Naive thymus-derived CD4-positive, alpha-beta T cell (primary cell): Measurements from ENCODE around the gene MEIOC. TPM values are rescaled to one million over a fixed set of nuclear protein-coding genes. Genes with fewer than 3 reads are reported as not detected.

Experiments
- ATAC-seq: fragments of 150-1000 bp; cut with Tn5 transposase; 2 replicates; pipeline ENCODE4 v1.10.0; 2021; ENCODE audit warnings: mild to moderate bottlenecking, moderate library complexity
- CTCF ChIA-PET: fragments of 350-600 bp; sonication (Branson Sonifier 250); formaldehyde crosslinking; loops from one replicate; lab custom pipeline; 2021; ENCODE audit warnings: antibody characterized with exemption; lab: Charles Lee
- POLR2A ChIA-PET: fragments of 350-600 bp; sonication (Branson Sonifier 250); formaldehyde crosslinking; loops from one replicate; lab custom pipeline; 2021; ENCODE audit warnings: antibody characterized with exemption, inconsistent platforms; lab: Charles Lee
- DNase-seq, 9 donors: peaks; one replicate each; pipeline versions ENCODE4 v3.0.0 to v3.0.0-alpha.2; 2020 to 2022; ENCODE audit warnings: mixed read lengths in 1 of 9
- H3K27ac ChIP-seq: one replicate; pipeline ENCODE4 v1.7.0; 2013; ENCODE audit warnings: mild to moderate bottlenecking, low read depth, low read length, moderate library complexity
- H3K27me3 ChIP-seq, 2 donors: one replicate each; pipeline ENCODE4 v1.7.0; 2013; ENCODE audit warnings: low read length in 2 of 2, mild to moderate bottlenecking in 2 of 2, moderate library complexity in 2 of 2; ENCODE audit not compliant: control insufficient read depth in 2 of 2, insufficient read depth in 2 of 2
- H3K36me3 ChIP-seq, 3 experiments: 1 replicate in 2 of 3; 2 replicates in 1 of 3; pipeline ENCODE4 v1.7.0; 2013; ENCODE audit warnings: low read length in 3 of 3, mild to moderate bottlenecking in 3 of 3, moderate library complexity in 1 of 3; ENCODE audit not compliant: insufficient read depth in 3 of 3, control insufficient read depth in 2 of 3
- H3K4me1 ChIP-seq, 2 donors: one replicate each; pipeline ENCODE4 v1.7.0; 2013; ENCODE audit warnings: low read length in 2 of 2, mild to moderate bottlenecking in 2 of 2, moderate library complexity in 1 of 2; ENCODE audit not compliant: control insufficient read depth in 2 of 2, insufficient read depth in 2 of 2
- H3K4me3 ChIP-seq: 2 replicates; pipeline ENCODE4 v1.7.0; 2013; ENCODE audit warnings: mild to moderate bottlenecking, low read length
- H3K9me3 ChIP-seq, 3 experiments: 1 replicate in 2 of 3; 2 replicates in 1 of 3; pipeline ENCODE4 v1.7.0; 2013; ENCODE audit warnings: low read length in 3 of 3; ENCODE audit not compliant: control insufficient read depth in 2 of 3
- H3K27ac Mint-ChIP-seq, 9 donors: one replicate each; pipeline ENCODE4 v1.8.0; 2020 to 2022; ENCODE audit warnings: mixed read lengths in 9 of 9, mild to moderate bottlenecking in 8 of 9, moderate library complexity in 5 of 9, inconsistent platforms in 2 of 9
- H3K27me3 Mint-ChIP-seq, 5 donors: one replicate each; pipeline ENCODE4 v1.8.0; 2021 to 2022; ENCODE audit warnings: mixed read lengths in 5 of 5, mild to moderate bottlenecking in 1 of 5
- H3K36me3 Mint-ChIP-seq, 5 donors: one replicate each; pipeline ENCODE4 v1.8.0; 2020 to 2022; ENCODE audit warnings: mixed read lengths in 5 of 5, mild to moderate bottlenecking in 3 of 5, inconsistent platforms in 1 of 5
- H3K4me1 Mint-ChIP-seq, 7 donors: one replicate each; pipeline ENCODE4 v1.8.0; 2020 to 2022; ENCODE audit warnings: mixed read lengths in 7 of 7, mild to moderate bottlenecking in 3 of 7, inconsistent platforms in 1 of 7
- H3K4me3 Mint-ChIP-seq, 10 donors: one replicate each; pipeline ENCODE4 v1.8.0; 2020 to 2022; ENCODE audit warnings: mild to moderate bottlenecking in 10 of 10, mixed read lengths in 10 of 10, moderate library complexity in 6 of 10, inconsistent platforms in 2 of 10
- H3K9me3 Mint-ChIP-seq, 11 donors: one replicate each; pipeline ENCODE4 v1.8.0; 2020 to 2022; ENCODE audit warnings: mixed read lengths in 11 of 11, mild to moderate bottlenecking in 4 of 11, inconsistent platforms in 1 of 11, moderate library complexity in 1 of 11
- intact Hi-C, 2 donors: fragments of 100-400 bp; cut with micrococcal nuclease; formaldehyde crosslinking; loops; one replicate each; pipeline ENCODE4 v1.15.1; 2023
- polyA plus RNA-seq, 2 donors: library from polyadenylated mRNA; unstranded; fragments of 300-500 nt; fragmentation: Illumina TruSeq; gene quantifications; one replicate each; pipeline ENCODE4 v1.2.3, GENCODE V29; 2021
- total RNA-seq, 6 experiments: library from RNA in 5 of 6; stranded (reverse) in 5 of 6; gene quantifications; 1 replicate in 5 of 6; 2 replicates in 1 of 6; pipeline ENCODE4 v1.2.3 and lab custom pipeline; 2021 to 2026

The MEIOC gene
- total and polyA plus RNA-seq, 7 experiments from 2014 or later: 0.14 to 0.61 (median 0.27) TPM; not detected in 4

DNA sequence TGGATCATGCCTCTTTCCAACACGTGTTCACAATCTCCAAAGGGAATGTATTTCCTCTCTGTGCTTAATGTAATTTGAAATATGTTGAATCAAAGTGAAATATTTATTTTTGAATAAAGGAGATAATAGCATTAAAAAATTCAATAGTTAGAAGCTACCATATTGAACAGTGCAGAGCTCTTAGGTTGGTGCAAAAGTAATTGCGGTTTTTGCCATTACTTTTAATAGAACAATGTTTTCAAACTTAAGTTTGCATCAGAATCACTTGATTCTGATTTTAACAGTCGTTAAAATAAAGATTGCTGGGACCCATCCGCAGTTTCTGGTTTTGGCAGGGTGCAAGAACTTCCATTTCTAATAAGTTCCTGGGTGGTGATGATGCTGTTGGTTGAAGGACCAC lies 10.0 kb upstream of the MEIOC start:
- Histone ChIP-seq H3K27ac (no peak overlapping the region), H3K4me1 (no peaks in the 10 kb centered on the region), H3K4me3 (no peak overlapping the region), H3K36me3 (no peaks in the 10 kb centered on the region), H3K9me3 (no peaks in the 10 kb centered on the region), H3K27me3 (peaks cover 0 to 6% of the 10 kb centered on the region in 2 donors)
- no peak overlapping the region for H3K4me3 Mint-ChIP-seq
- intact Hi-C loops: no loop called here
- H3K27me3 Mint-ChIP-seq: peaks cover 31 to 51% (median 44%) of the 10 kb centered on the region in 5 donors
- CTCF ChIA-PET: no interaction called here
- peaks cover 0 to 2% (median 0%) of the 10 kb centered on the region in 7 donors for H3K4me1 Mint-ChIP-seq
- POLR2A ChIA-PET: no interaction called here
- H3K36me3 Mint-ChIP-seq: peaks cover 0 to 4% (median 0%) of the 10 kb centered on the region in 5 donors
- ATAC-seq: no peak
- no peaks in the 10 kb centered on the region for H3K9me3 Mint-ChIP-seq
- no peak for DNase-seq
- H3K27ac Mint-ChIP-seq: no peak overlapping the region

GRCh38 chr17:44647736-44648135 lies 8.5 kb upstream of the MEIOC start:
- H3K27me3 Mint-ChIP-seq: peaks cover 32 to 46% (median 42%) of the 10 kb centered on the region in 5 donors
- H3K9me3 ChIP-seq: no peaks in the 10 kb centered on the region
- ChIA-PET CTCF (no interaction called here), POLR2A (no interaction called here)
- no peak overlapping the region for H3K27ac ChIP-seq
- H3K4me3 Mint-ChIP-seq: no peak overlapping the region
- no peaks in the 10 kb centered on the region for H3K36me3 ChIP-seq
- no peaks in the 10 kb centered on the region for H3K4me1 ChIP-seq
- peaks cover 0 to 4% (median 0%) of the 10 kb centered on the region in 5 donors for H3K36me3 Mint-ChIP-seq
- DNase-seq (no peak), ATAC-seq (no peak)
- intact Hi-C loops: no loop called here
- no peak overlapping the region for H3K4me3 ChIP-seq
- H3K27me3 ChIP-seq: peaks cover 0 to 6% of the 10 kb centered on the region in 2 donors
- no peak overlapping the region for H3K27ac Mint-ChIP-seq
- no peaks in the 10 kb centered on the region for H3K4me1 Mint-ChIP-seq
- H3K9me3 Mint-ChIP-seq: peaks cover 0 to 3% (median 0%) of the 10 kb centered on the region in 11 donors

- no peak for ATAC-seq
- peaks cover 36 to 51% (median 44%) of the 10 kb centered on the region in 5 donors for H3K27me3 Mint-ChIP-seq
- peaks cover 0 to 3% of the 10 kb centered on the region in 2 donors for H3K27me3 ChIP-seq
- H3K36me3 ChIP-seq: no peaks in the 10 kb centered on the region
- H3K4me3 Mint-ChIP-seq: no peak overlapping the region
- intact Hi-C loops: no loop called here
- CTCF ChIA-PET: no interaction called here
- no peak overlapping the region for H3K27ac ChIP-seq
- H3K9me3 Mint-ChIP-seq: peaks cover 0 to 4% (median 0%) of the 10 kb centered on the region in 11 donors
- H3K9me3 ChIP-seq: no peaks in the 10 kb centered on the region
- POLR2A ChIA-PET: no interaction called here
- H3K4me1 ChIP-seq: no peaks in the 10 kb centered on the region
- DNase-seq: no peak
- peaks cover 0 to 4% (median 0%) of the 10 kb centered on the region in 5 donors for H3K36me3 Mint-ChIP-seq
- H3K4me3 ChIP-seq: no peak overlapping the region
- no peak overlapping the region for H3K27ac Mint-ChIP-seq
- H3K4me1 Mint-ChIP-seq: no peaks in the 10 kb centered on the region
Observed at GRCh38 chr17:44648963-44649362, 7.3 kb upstream of the MEIOC start.

DNA sequence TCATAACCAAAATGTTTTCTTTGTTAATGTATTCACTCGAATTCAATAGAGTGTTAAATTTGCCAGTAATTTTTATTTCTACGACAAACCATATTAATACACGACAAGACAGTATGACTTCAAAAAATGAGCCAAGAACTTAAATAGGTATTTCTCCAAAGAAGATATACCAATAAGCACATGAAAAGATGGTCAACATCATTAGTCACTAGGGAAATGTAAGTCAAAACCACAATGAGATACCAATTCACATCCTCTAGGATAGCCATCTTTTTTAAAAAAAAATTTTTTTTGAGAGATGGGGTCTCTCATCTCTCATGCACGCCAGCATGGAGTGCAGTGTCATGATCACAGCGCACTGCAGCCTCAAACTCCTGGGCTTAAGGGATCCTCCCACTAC lies 5.0 kb upstream of the MEIOC start:
- Mint-ChIP-seq H3K4me3 (no peak overlapping the region), H3K4me1 (peaks cover 0 to 6% (median 2%) of the 10 kb centered on the region in 7 donors), H3K27ac (no peak overlapping the region), H3K36me3 (no peaks in the 10 kb centered on the region), H3K9me3 (peaks cover 0 to 6% (median 0%) of the 10 kb centered on the region in 11 donors), H3K27me3 (peaks cover 42 to 56% (median 51%) of the 10 kb centered on the region in 5 donors)
- Histone ChIP-seq H3K9me3 (no peaks in the 10 kb centered on the region), H3K4me3 (no peak overlapping the region), H3K27ac (no peak overlapping the region), H3K36me3 (no peaks in the 10 kb centered on the region), H3K4me1 (no peaks in the 10 kb centered on the region), H3K27me3 (peaks cover 0 to 3% of the 10 kb centered on the region in 2 donors)
- no peak for DNase-seq
- CTCF ChIA-PET: no interaction called here
- intact Hi-C loops: no loop called here
- no peak for ATAC-seq
- POLR2A ChIA-PET: no interaction called here

- ChIA-PET CTCF (no interaction called here), POLR2A (no interaction called here)
- Mint-ChIP-seq H3K4me1 (peaks cover 0 to 10% (median 5%) of the 10 kb centered on the region in 7 donors), H3K27me3 (peaks cover 44 to 66% (median 59%) of the 10 kb centered on the region in 5 donors), H3K36me3 (no peaks in the 10 kb centered on the region), H3K9me3 (peaks cover 0 to 10% (median 0%) of the 10 kb centered on the region in 11 donors), H3K27ac (no peak overlapping the region), H3K4me3 (no peak overlapping the region)
- DNase-seq (no peak), ATAC-seq (no peak)
- Histone ChIP-seq H3K27ac (no peak overlapping the region), H3K36me3 (no peaks in the 10 kb centered on the region), H3K9me3 (no peaks in the 10 kb centered on the region), H3K27me3 (peaks cover 0 to 3% of the 10 kb centered on the region in 2 donors), H3K4me3 (no peak overlapping the region), H3K4me1 (no peaks in the 10 kb centered on the region)
- intact Hi-C loops: no loop called here
Observed at GRCh38 chr17:44652727-44653126, 3.5 kb upstream of the MEIOC start.

GRCh38 chr17:44653384-44653783 lies 2.9 kb upstream of the MEIOC start:
- no peaks in the 10 kb centered on the region for H3K9me3 ChIP-seq
- ChIA-PET CTCF (interaction anchor here (0.6 kb wide), 2 partner anchors 27 to 35 kb away, joined by 3 read pairs; no protein-coding TSS in a partner anchor), POLR2A (no interaction called here)
- no peak overlapping the region for H3K4me3 Mint-ChIP-seq
- peaks cover 0 to 3% of the 10 kb centered on the region in 2 donors for H3K27me3 ChIP-seq
- no peaks in the 10 kb centered on the region for H3K4me1 ChIP-seq
- ATAC-seq (no peak), DNase-seq (no peak)
- intact Hi-C loops: no loop called here
- no peak overlapping the region for H3K4me3 ChIP-seq
- H3K4me1 Mint-ChIP-seq: peaks cover 0 to 10% (median 5%) of the 10 kb centered on the region in 7 donors
- no peak overlapping the region for H3K27ac ChIP-seq
- H3K36me3 ChIP-seq: no peaks in the 10 kb centered on the region
- H3K9me3 Mint-ChIP-seq: peaks cover 0 to 10% (median 0%) of the 10 kb centered on the region in 11 donors
- H3K27ac Mint-ChIP-seq: no peak overlapping the region
- H3K36me3 Mint-ChIP-seq: no peaks in the 10 kb centered on the region
- H3K27me3 Mint-ChIP-seq: peaks cover 44 to 63% (median 52%) of the 10 kb centered on the region in 5 donors

GRCh38 chr17:44653954-44654353 lies 2.3 kb upstream of the MEIOC start:
- ATAC-seq: no peak
- H3K4me1 Mint-ChIP-seq: peaks cover 0 to 10% (median 5%) of the 10 kb centered on the region in 7 donors
- no peak overlapping the region for H3K4me3 Mint-ChIP-seq
- Histone ChIP-seq H3K9me3 (no peaks in the 10 kb centered on the region), H3K36me3 (no peaks in the 10 kb centered on the region), H3K27me3 (peaks cover 0 to 3% of the 10 kb centered on the region in 2 donors), H3K4me3 (no peak overlapping the region), H3K27ac (no peak overlapping the region), H3K4me1 (no peaks in the 10 kb centered on the region)
- peaks cover 40 to 60% (median 49%) of the 10 kb centered on the region in 5 donors for H3K27me3 Mint-ChIP-seq
- H3K36me3 Mint-ChIP-seq: no peaks in the 10 kb centered on the region
- ChIA-PET POLR2A (no interaction called here), CTCF (no interaction called here)
- intact Hi-C loops: no loop called here
- peaks cover 0 to 10% (median 0%) of the 10 kb centered on the region in 11 donors for H3K9me3 Mint-ChIP-seq
- no peak for DNase-seq
- H3K27ac Mint-ChIP-seq: no peak overlapping the region
